Effector memory CD8-positive, alpha-beta T cell (primary cell): Measurements from ENCODE around the gene INPP5K.
A peak's percentile ranks its signal among the peaks of the same experiment; 100 is the strongest.
"Not testable (repeated sequence)": the region's sequence is repeated elsewhere in the genome, so short reads cannot be mapped to it uniquely, and the experiment has no call there.

Experiments
- ATAC-seq: fragments of 150-1000 bp; cut with Tn5 transposase; replicated peaks from 2 replicates; pipeline ENCODE4 v1.10.0; 2021; ENCODE audit warnings: mild to moderate bottlenecking, moderate library complexity
- DNase-seq, 3 experiments: peaks; one replicate each; pipeline ENCODE4 v3.0.0; 2021
- H3K27ac Mint-ChIP-seq, 2 donors: one replicate each; pipeline ENCODE4 v1.8.0; 2022; ENCODE audit warnings: mild to moderate bottlenecking in 2 of 2, mixed read lengths in 2 of 2, moderate library complexity in 2 of 2
- H3K27me3 Mint-ChIP-seq, 2 donors: one replicate each; pipeline ENCODE4 v1.8.0; 2022; ENCODE audit warnings: mixed read lengths in 2 of 2
- H3K36me3 Mint-ChIP-seq: one replicate; pipeline ENCODE4 v1.8.0; 2022; ENCODE audit warnings: mild to moderate bottlenecking, moderate library complexity, mixed read lengths; ENCODE audit not compliant: insufficient read depth
- H3K4me1 Mint-ChIP-seq, 2 donors: one replicate each; pipeline ENCODE4 v1.8.0; 2022; ENCODE audit warnings: low read depth in 2 of 2, mixed read lengths in 2 of 2
- H3K4me3 Mint-ChIP-seq, 2 donors: one replicate each; pipeline ENCODE4 v1.8.0; 2022; ENCODE audit warnings: mild to moderate bottlenecking in 2 of 2, mixed read lengths in 2 of 2, moderate library complexity in 2 of 2
- H3K9me3 Mint-ChIP-seq, 2 donors: one replicate each; pipeline ENCODE4 v1.8.0; 2022; ENCODE audit warnings: mixed read lengths in 2 of 2
- total RNA-seq, 9 experiments: gene quantifications; one replicate each; lab custom pipeline; 2026; lab: John Stamatoyannopoulos, UW

Gene INPP5K
- total RNA-seq = 44.5 to 125 (median 59.6) reads per million in 9 experiments

DNA sequence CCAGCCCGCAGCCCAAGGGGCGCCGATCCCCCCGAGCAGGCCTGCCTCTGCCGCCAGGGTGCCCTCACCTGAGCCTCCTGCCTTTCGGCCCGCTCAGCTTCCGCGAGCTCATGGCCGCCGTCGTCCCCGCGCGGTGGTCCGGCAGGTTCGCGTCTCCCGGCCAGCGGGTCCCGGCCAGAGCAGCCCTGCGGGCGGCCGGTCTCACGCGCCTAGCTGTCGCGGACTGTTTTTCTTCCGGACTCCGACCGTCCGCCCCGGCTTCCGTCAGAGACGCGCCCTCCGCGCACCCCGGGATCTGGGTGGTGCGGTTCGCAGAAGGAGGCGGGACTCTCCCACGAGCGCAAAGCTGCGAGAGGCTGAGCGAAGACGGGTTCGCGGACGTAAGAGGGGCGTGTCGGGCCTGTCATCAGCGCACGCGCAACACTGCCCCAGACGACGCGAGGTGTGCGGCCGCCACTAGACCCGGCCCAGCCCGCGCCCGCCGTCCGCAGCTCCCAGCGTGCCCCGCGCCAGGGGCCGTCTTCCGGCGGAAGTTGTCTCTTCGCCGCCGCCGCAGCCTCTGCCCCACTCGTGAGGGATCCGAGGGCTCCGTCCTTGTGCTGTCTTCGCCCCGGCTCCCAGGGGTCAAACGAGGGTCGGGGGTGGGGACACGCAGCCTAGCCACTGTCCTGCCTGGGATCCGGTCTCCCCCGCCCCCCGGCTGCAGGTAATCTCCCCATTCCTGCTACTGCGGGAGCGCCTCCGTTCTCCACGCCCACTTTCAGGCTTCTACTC is at the start of gene INPP5K:
Gene INPP5K, minus strand, starts transcription at position 225 of the 774 bp plus-strand sequence. Its CDS starts 113 bp downstream, at position 112.
- Mint-ChIP-seq H3K9me3 (no peaks in the 10 kb centered on the region), H3K36me3 (peaks cover 21% of the 10 kb centered on the region)

GRCh38 chr17:1565877-1566276 is 49.5 kb upstream of the INPP5K start:
- H3K4me1 Mint-ChIP-seq = peaks cover 20 to 22% of the 10 kb centered on the region in 2 donors
- H3K9me3 Mint-ChIP-seq = no peaks in the 10 kb centered on the region
- H3K27ac Mint-ChIP-seq = no peak overlapping the region
- no peaks in the 10 kb centered on the region for H3K27me3 Mint-ChIP-seq
- DNase-seq (no peak), ATAC-seq (no peak)
- H3K4me3 Mint-ChIP-seq = no peak overlapping the region
- H3K36me3 Mint-ChIP-seq = peaks cover 7% of the 10 kb centered on the region

More for the DNA sequence above, at the start of gene INPP5K:
- DNase-seq = peak; percentile 96 to 97 (median 96)
- Mint-ChIP-seq H3K27me3 (no peaks in the 10 kb centered on the region), H3K4me1 (peaks cover 15 to 18% of the 10 kb centered on the region in 2 donors), H3K27ac (peak within 1 kb of the TSS; percentile 85 to 89), H3K4me3 (peak within 1 kb of the TSS; percentile 86)
- peak; percentile 88 for ATAC-seq

DNA sequence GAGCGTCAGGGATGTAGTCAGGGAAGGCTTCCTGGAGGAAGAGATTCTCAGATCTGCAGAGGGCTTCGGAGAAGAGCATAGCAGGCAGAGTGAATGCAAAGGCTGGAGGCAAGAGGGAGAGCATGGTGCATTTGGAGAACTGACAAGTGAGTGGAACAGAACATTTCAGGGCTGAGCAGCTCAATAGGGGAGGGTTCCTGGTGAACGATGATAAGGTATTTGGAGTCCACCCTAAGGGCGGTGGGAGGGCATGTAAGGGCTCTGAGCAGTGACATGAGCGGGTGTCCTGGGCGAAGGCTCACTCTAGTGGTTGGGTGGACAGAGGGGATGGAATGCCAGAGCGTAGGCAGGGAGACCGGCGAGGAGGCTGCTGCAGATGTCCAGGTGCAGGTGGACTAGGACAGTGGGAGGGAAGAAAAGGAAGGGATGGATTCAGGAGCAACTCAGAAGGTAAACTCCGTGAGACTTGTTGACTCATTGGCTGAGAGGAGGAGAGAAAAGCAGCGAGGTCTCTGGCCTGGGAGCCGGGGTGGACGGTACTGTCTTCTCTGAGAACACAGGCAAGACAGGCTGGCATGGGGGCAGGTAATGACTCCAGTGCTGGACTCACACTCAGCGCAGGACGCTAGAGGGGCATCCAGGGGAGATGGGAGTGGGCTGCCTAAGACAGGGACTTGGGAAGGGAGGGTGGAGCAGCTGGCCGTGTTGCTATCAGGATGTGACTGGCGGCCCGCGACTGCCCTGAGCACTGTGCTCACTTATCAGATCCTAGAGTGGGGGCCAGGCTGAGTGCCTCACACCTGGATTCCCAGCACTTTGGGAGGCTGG is 47.6 kb upstream of the INPP5K start:
- H3K9me3 Mint-ChIP-seq = no peaks in the 10 kb centered on the region
- H3K27me3 Mint-ChIP-seq = no peaks in the 10 kb centered on the region
- ATAC-seq (no peak), DNase-seq (no peak)
- peak overlapping the region; percentile 79 to 84 for H3K4me3 Mint-ChIP-seq
- no peak overlapping the region for H3K27ac Mint-ChIP-seq
- peaks cover 28 to 32% of the 10 kb centered on the region in 2 donors for H3K4me1 Mint-ChIP-seq
- H3K36me3 Mint-ChIP-seq = peaks cover 7% of the 10 kb centered on the region

DNA sequence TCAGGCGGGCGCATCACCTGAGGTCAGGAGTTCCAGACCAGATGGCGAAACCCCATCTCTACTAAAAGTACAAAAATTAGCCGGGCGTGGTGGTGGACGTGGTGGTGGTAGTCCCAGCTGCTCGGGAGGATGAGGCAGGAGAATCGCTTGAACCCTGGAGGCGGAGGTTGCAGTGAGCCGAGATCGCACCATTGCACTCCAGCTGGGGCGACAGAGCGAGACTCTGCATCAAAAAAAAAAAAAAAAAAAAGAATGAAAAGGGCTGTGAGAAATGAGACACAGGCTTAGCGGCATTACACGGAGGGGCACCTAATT is 47.0 kb upstream of the INPP5K start:
- H3K36me3 Mint-ChIP-seq, H3K9me3 Mint-ChIP-seq: not testable (repeated sequence)

DNA sequence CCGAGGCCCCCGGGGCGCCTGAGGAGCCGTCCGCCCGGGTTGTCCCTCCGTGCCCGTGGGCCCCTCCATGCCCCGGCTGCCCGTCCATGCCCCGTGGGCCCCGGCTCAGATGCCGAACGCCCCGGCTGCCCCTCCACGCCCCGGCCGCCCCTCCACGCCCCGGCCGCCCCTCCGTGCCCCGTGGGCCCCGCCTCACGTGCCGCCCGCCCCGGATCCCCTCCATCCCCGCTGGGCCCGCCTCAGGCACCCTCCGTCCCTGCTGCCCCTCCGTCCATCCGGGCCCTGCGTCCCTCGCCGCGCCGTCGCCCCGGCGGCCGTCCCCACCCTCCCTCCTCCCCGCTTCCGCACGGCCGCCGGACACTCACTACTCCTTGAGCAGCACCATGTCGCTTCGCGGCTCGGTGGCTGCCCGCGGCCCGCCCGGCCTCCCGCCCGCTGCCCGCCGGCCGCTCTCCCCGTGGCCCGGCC is 45.8 kb upstream of the INPP5K start:
- Mint-ChIP-seq H3K36me3 (peaks cover 7% of the 10 kb centered on the region), H3K4me1 (peaks cover 23 to 27% of the 10 kb centered on the region in 2 donors), H3K27me3 (no peaks in the 10 kb centered on the region), H3K27ac (no peak overlapping the region), H3K4me3 (peak overlapping the region; percentile 79 to 84), H3K9me3 (no peaks in the 10 kb centered on the region)
- ATAC-seq (peak; percentile 23), DNase-seq (no peak)

More for the DNA sequence above, 47.0 kb upstream of the INPP5K start:
- DNase-seq, H3K27me3 Mint-ChIP-seq, ATAC-seq: not testable (repeated sequence)
- peak overlapping the region; percentile 79 to 84 for H3K4me3 Mint-ChIP-seq
- H3K27ac Mint-ChIP-seq = peak overlapping the region in 1 of 2 donors; percentile 82
- H3K4me1 Mint-ChIP-seq = peaks cover 29 to 32% of the 10 kb centered on the region in 2 donors

DNA sequence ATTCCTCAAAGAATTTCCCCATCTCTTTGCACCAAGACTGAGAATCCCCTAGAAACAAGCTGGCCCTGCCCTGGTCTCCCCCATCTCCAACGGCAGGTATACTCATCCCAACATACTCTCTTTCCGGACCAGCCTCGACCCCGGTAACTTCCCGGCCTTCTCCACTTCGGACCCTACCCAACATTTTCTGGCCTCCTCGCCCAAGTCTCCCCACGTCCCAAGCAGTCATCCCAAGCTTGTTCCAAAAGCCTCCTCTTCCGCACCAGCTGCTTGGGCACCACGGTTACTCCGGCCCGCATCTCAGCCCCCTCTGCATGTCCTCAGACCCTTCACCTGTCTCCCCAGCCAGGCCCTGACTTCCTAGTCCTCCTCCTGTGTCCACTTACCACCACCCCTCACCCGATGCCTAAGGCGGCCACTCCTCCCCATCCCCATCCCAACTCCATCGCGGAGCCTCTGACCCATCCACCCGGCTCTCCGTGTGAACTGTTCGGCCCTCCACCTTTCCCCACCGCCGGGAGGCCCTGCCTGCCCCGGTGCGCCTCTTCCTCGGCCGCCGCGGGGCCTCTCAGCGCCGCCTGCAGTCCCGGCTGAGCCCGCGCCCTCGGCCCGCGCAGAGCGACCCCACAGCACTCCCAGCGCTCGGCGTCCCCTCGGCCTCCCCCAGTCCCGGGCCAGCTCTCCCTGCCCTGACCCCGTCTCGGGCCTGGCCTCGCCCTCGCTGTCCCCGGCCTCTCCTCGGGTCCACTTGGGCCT is 45.2 kb upstream of the INPP5K start:
- ATAC-seq = peak; percentile 35
- H3K4me1 Mint-ChIP-seq = peaks cover 21 to 28% of the 10 kb centered on the region in 2 donors
- H3K4me3 Mint-ChIP-seq = peak overlapping the region; percentile 79 to 84
- peaks cover 7% of the 10 kb centered on the region for H3K36me3 Mint-ChIP-seq
- peak; percentile 18 to 22 (median 21) for DNase-seq
- no peaks in the 10 kb centered on the region for H3K9me3 Mint-ChIP-seq
- H3K27ac Mint-ChIP-seq = peak overlapping the region; percentile 55 to 91
- no peaks in the 10 kb centered on the region for H3K27me3 Mint-ChIP-seq

DNA sequence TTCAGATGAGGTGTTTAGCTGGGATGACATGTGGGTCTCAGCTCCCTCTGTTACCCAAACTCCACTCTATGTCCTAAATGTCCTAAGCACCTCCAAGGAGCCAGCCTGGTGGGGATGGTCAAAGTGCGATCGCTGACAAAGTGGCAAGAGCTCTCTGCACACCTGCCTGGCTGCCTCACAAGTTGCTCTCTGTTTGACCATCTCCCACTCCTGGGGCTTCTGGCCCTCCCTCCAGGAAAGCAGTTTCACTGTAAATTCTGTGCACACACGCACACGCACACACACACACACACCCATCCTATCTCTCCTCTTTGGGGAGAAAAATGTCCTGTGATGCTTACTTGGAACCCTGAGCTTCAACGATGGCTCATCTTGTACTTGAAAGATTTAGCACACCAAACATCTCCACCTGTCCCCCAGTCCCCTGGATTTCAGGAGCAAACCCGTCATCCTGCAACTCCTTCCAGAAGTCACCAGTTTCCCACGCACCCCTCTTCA is 44.5 kb upstream of the INPP5K start:
- no peaks in the 10 kb centered on the region for H3K27me3 Mint-ChIP-seq
- peak overlapping the region; percentile 55 to 91 for H3K27ac Mint-ChIP-seq
- H3K4me3 Mint-ChIP-seq = peak overlapping the region; percentile 79 to 84
- ATAC-seq (no peak), DNase-seq (no peak)
- H3K9me3 Mint-ChIP-seq = no peaks in the 10 kb centered on the region
- H3K36me3 Mint-ChIP-seq = peaks cover 7% of the 10 kb centered on the region
- peaks cover 21 to 30% of the 10 kb centered on the region in 2 donors for H3K4me1 Mint-ChIP-seq

DNA sequence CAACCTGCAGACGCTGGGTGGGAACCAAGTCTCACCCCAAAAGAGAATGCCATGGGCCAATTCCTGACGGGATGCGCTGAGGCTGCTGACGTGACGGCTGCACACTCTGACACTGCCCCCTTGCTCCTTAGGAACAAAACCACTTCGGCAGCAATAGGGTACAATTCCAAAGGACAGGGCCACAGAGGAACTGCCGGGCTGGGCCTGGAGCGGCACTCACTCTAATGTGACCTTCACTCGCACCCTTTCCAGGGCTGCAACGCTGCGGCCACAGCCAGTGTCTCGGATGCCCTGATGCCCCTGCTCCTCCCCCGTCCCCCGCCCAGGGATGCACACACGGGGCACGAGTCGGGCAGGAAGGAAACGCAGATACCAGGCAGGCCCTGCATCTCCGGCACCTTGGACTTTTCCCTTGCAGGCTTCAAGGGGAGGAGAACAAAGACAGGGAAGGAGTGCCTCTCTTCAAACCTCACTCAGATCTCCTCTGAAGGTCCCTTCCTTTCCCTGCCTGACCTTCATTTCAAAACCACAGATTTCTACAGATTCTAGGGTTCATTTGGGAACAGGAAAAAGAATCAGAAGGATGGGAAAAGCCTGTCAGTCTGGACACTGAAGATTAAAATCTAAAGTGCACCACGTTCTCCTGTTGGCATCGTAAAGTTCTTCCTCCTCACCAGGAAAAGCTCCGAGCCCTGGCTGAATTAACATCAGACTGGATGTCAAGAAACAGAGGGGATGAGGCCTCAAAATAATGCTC is 43.9 kb upstream of the INPP5K start:
- ATAC-seq (no peak), DNase-seq (no peak)
- Mint-ChIP-seq H3K27ac (peak overlapping the region in 1 of 2 donors; percentile 91), H3K36me3 (peaks cover 7% of the 10 kb centered on the region), H3K27me3 (no peaks in the 10 kb centered on the region), H3K4me3 (peak overlapping the region in 1 of 2 donors; percentile 79), H3K4me1 (peaks cover 21 to 28% of the 10 kb centered on the region in 2 donors), H3K9me3 (no peaks in the 10 kb centered on the region)

GRCh38 chr17:1559047-1560043 is 42.9 kb upstream of the INPP5K start:
- no peak for ATAC-seq
- Mint-ChIP-seq H3K9me3 (no peaks in the 10 kb centered on the region), H3K36me3 (peaks cover 11% of the 10 kb centered on the region), H3K4me3 (no peak overlapping the region), H3K27ac (peak overlapping the region in 1 of 2 donors; percentile 32), H3K27me3 (no peaks in the 10 kb centered on the region), H3K4me1 (peaks cover 21 to 28% of the 10 kb centered on the region in 2 donors)
- DNase-seq = no peak

DNA sequence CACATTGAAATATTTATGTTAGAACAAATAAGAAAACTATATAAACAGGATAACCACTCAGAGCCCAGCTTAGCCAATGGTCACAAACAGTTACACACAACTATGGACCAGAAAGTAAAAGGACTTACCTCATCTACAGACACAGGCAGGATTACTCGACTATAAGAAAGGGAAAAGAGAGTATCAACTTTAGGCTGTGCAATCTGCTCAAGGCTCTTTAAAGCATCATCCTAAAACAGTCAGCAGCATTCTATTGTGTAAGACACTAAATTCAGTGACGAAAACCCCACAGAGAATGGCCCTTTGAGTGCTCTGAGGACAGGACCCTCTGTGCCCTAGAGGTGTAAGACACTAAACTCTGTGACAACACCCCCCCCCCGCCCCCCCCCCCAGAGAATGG is 42.0 kb upstream of the INPP5K start:
- no peak overlapping the region for H3K27ac Mint-ChIP-seq
- peaks cover 14% of the 10 kb centered on the region for H3K36me3 Mint-ChIP-seq
- no peak for ATAC-seq
- no peaks in the 10 kb centered on the region for H3K9me3 Mint-ChIP-seq
- DNase-seq = no peak
- H3K4me3 Mint-ChIP-seq = no peak overlapping the region
- H3K4me1 Mint-ChIP-seq = peaks cover 21 to 33% of the 10 kb centered on the region in 2 donors
- H3K27me3 Mint-ChIP-seq = no peaks in the 10 kb centered on the region

- peaks cover 14% of the 10 kb centered on the region for H3K36me3 Mint-ChIP-seq
- H3K9me3 Mint-ChIP-seq = no peaks in the 10 kb centered on the region
- no peak overlapping the region for H3K4me3 Mint-ChIP-seq
- H3K27me3 Mint-ChIP-seq = no peaks in the 10 kb centered on the region
- H3K27ac Mint-ChIP-seq = no peak overlapping the region
- DNase-seq (no peak), ATAC-seq (no peak)
- H3K4me1 Mint-ChIP-seq = peaks cover 26 to 30% of the 10 kb centered on the region in 2 donors
Measured at GRCh38 chr17:1557355-1558095, 41.1 kb upstream of the INPP5K start.
